Gastroesophageal sphincter (tissue), 4 donors: Measurements from ENCODE around the gene PARK7. TPM values are rescaled to one million over a fixed set of nuclear protein-coding genes. Genes with fewer than 3 reads are reported as not detected.

Experiments used
- ATAC-seq: fragments of 150-250 bp; one replicate; pipeline ENCODE4 v1.9.1; 2016; ENCODE audit warnings: mild to moderate bottlenecking, moderate library complexity
- H3K27ac ChIP-seq, 4 donors: fragments of 200-600 bp; sonication (generic) in 3 of 4; 1 replicate in 3 of 4; 2 replicates in 1 of 4; pipeline ENCODE4 v1.5.1; 2016 to 2019
- H3K27me3 ChIP-seq: fragments of 200-600 bp; sonication (generic); one replicate; pipeline ENCODE4 v1.5.1; 2019
- H3K36me3 ChIP-seq, 2 donors: fragments of 200-600 bp; sonication (generic); one replicate each; pipeline ENCODE4 v1.5.1; 2019; ENCODE audit warnings: control low read depth in 1 of 2
- H3K4me1 ChIP-seq, 3 donors: fragments of 200-600 bp; sonication (generic); 1 replicate in 2 of 3; 2 replicates in 1 of 3; pipeline ENCODE4 v1.5.1; 2016 to 2019; ENCODE audit warnings: control low read depth in 2 of 3
- H3K4me3 ChIP-seq, 2 donors: fragments of 200-600 bp; sonication (generic); one replicate each; pipeline ENCODE4 v1.5.1; 2019; ENCODE audit warnings: mild to moderate bottlenecking in 1 of 2, moderate library complexity in 1 of 2
- H3K9me3 ChIP-seq, 3 donors: fragments of 200-600 bp; sonication (generic); one replicate each; pipeline ENCODE4 v1.5.1; 2017 to 2019; ENCODE audit warnings: control low read depth in 2 of 3
- CTCF ChIP-seq, 4 experiments: fragments of 200-600 bp in 2 of 4; fragments of 450-650 bp in 2 of 4; sonication (generic) in 1 of 4; IDR thresholded peaks; one replicate each; pipeline ENCODE4 v1.5.1; 2017 to 2019; ENCODE audit warnings: antibody characterized with exemption in 4 of 4, mild to moderate bottlenecking in 2 of 4, moderate library complexity in 2 of 4
- EP300 ChIP-seq: sonication (generic); formaldehyde crosslinking; IDR thresholded peaks from one replicate; pipeline ENCODE4 v1.6.1; 2017; ENCODE audit warnings: antibody characterized with exemption, mild to moderate bottlenecking
- POLR2A ChIP-seq, 2 donors: fragments of 450-650 bp; IDR thresholded peaks; one replicate each; pipeline ENCODE4 v1.6.1; 2017; ENCODE audit warnings: antibody characterized with exemption in 2 of 2, mild to moderate bottlenecking in 2 of 2, moderate library complexity in 1 of 2
- POLR2AphosphoS5 ChIP-seq: sonication (generic); formaldehyde crosslinking; IDR thresholded peaks from one replicate; pipeline ENCODE4 v1.6.1; 2017; ENCODE audit warnings: antibody characterized with exemption
- WGBS, 2 donors: methylation state at CpG; one replicate each; pipeline ENCODE4 v1.1.5; 2018; ENCODE audit warnings: low coverage in 1 of 2; 5-methylcytosine and 5-hydroxymethylcytosine counted together
- total RNA-seq, 4 donors: library from RNA; depleted of rRNA; stranded (reverse); fragments of >200 nt; gene quantifications; one replicate each; pipeline ENCODE4 v1.1.0, GENCODE V29; 2016

Gene PARK7
- total RNA-seq, 4 donors from 2014 or later, result 208 to 250 (median 224) TPM

GRCh38 chr1:8026153-8026975 is 64.9 kb downstream of the PARK7 start, which contains the start of gene ERRFI1:
Gene ERRFI1, minus strand, starts transcription at chr1:8026309. Its CDS starts 10,690 bp downstream, at chr1:8015619.
- Histone ChIP-seq H3K4me3 (peak within 1 kb of the TSS; percentile 86 to 99), H3K27ac (peak within 1 kb of the TSS; percentile 96 to 98 (median 97)), H3K36me3 (no peaks in the 10 kb centered on the region), H3K4me1 (peaks cover 0 to 59% (median 3%) of the 10 kb centered on the region in 3 donors), H3K9me3 (no peaks in the 10 kb centered on the region), H3K27me3 (no peaks in the 10 kb centered on the region)
- peak; percentile 100 for TF ChIP-seq POLR2A (IDR thresholded peaks at IDR 0.05)
- TF ChIP-seq EP300, result no peak
- TF ChIP-seq POLR2AphosphoS5, result peak; percentile 99
- TF ChIP-seq CTCF (IDR thresholded peaks at IDR 0.05), result peak in 2 of 4 experiments; percentile 16 to 27
- ATAC-seq, result peak; percentile 85
- WGBS, 2 donors, result 13 to 22% methylated on average over 9 to 10 of the region's 98 CpGs

GRCh38 chr1:8026976-8027747 is 65.7 kb downstream of the PARK7 start:
- peak; percentile 4 for ATAC-seq
- Histone ChIP-seq H3K9me3 (no peaks in the 10 kb centered on the region), H3K27ac (peak overlapping the region; percentile 96 to 98 (median 97)), H3K36me3 (no peaks in the 10 kb centered on the region), H3K4me1 (peaks cover 0 to 57% (median 3%) of the 10 kb centered on the region in 3 donors), H3K27me3 (no peaks in the 10 kb centered on the region), H3K4me3 (peak overlapping the region; percentile 86 to 99)
- TF ChIP-seq POLR2A (IDR thresholded peaks at IDR 0.05), result peak; percentile 10 to 19
- no peak for TF ChIP-seq CTCF (IDR thresholded peaks at IDR 0.05)
- peak; percentile 51 for TF ChIP-seq POLR2AphosphoS5
- WGBS, 2 donors, result 62 to 70% methylated on average over 19 to 25 of the region's 25 CpGs

GRCh38 chr1:8027748-8028570 is 66.4 kb downstream of the PARK7 start:
- H3K9me3 ChIP-seq, result no peaks in the 10 kb centered on the region
- no peaks in the 10 kb centered on the region for H3K36me3 ChIP-seq
- H3K27ac ChIP-seq, result peak overlapping the region; percentile 96 to 98 (median 97)
- H3K27me3 ChIP-seq, result no peaks in the 10 kb centered on the region
- peak; percentile 16 for ATAC-seq
- TF ChIP-seq EP300 (no peak), CTCF (IDR thresholded peaks at IDR 0.05) (peak in 1 of 4 experiments; percentile 15), POLR2AphosphoS5 (peak; percentile 89), POLR2A (IDR thresholded peaks at IDR 0.05) (no peak)
- 18 to 33% methylated on average over 8 of the region's 8 CpGs for WGBS, 2 donors
- H3K4me3 ChIP-seq, result peak overlapping the region; percentile 86 to 99
- H3K4me1 ChIP-seq, result peaks cover 0 to 50% (median 3%) of the 10 kb centered on the region in 3 donors

GRCh38 chr1:8028571-8028910 is 67.0 kb downstream of the PARK7 start:
- no peak for TF ChIP-seq CTCF (IDR thresholded peaks at IDR 0.05)
- TF ChIP-seq POLR2A (IDR thresholded peaks at IDR 0.05), result no peak
- TF ChIP-seq EP300, result no peak
- TF ChIP-seq POLR2AphosphoS5, result no peak
- Histone ChIP-seq H3K27ac (peak overlapping the region; percentile 96 to 98 (median 97)), H3K9me3 (no peaks in the 10 kb centered on the region), H3K27me3 (no peaks in the 10 kb centered on the region), H3K36me3 (no peaks in the 10 kb centered on the region), H3K4me1 (peaks cover 0 to 50% (median 3%) of the 10 kb centered on the region in 3 donors), H3K4me3 (no peak overlapping the region)
- 40 to 56% methylated on average over 1 of the region's 1 CpG for WGBS, 2 donors
- no peak for ATAC-seq
